LNCAP (cell line): ENCODE results near the gene CKLF.

ENCODE experiments used
- TF ChIP-seq, protein P1 (sequence below): fragments of 450-650 bp; IDR thresholded peaks from 2 replicates; pipeline ENCODE4 v1.5.1; 2017; ENCODE audit warnings: mild to moderate bottlenecking

Gene CKLF

DNA sequence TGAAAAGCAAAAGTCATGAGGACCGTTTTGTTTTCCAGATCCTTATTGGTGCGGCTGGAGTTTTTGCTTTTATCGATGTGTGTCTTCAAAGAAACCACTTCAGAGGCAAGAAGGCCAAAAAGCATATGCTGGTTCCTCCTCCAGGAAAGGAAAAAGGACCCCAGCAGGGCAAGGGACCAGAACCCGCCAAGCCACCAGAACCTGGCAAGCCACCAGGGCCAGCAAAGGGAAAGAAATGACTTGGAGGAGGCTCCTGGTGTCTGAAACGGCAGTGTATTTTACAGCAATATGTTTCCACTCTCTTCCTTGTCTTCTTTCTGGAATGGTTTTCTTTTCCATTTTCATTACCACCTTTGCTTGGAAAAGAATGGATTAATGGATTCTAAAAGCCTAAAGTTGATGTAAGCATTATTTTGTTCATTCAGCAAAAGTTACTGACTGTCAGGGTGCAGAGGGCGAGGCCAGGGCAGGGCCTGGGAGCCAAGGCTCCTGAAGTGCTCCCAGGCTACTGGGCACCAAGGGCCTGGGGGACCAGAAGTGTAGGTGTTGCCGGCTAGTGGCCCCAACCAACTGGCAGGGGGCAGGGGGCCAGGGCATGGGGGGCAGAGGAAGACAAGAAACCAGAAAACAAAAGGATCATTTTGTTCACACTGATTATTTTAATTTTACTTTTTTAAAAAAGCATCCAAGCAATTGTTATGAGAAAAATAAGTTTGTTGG, 35.7 kb downstream of the CKLF start:
- TF ChIP-seq, protein P1, sequence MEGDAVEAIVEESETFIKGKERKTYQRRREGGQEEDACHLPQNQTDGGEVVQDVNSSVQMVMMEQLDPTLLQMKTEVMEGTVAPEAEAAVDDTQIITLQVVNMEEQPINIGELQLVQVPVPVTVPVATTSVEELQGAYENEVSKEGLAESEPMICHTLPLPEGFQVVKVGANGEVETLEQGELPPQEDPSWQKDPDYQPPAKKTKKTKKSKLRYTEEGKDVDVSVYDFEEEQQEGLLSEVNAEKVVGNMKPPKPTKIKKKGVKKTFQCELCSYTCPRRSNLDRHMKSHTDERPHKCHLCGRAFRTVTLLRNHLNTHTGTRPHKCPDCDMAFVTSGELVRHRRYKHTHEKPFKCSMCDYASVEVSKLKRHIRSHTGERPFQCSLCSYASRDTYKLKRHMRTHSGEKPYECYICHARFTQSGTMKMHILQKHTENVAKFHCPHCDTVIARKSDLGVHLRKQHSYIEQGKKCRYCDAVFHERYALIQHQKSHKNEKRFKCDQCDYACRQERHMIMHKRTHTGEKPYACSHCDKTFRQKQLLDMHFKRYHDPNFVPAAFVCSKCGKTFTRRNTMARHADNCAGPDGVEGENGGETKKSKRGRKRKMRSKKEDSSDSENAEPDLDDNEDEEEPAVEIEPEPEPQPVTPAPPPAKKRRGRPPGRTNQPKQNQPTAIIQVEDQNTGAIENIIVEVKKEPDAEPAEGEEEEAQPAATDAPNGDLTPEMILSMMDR = no peak

DNA sequence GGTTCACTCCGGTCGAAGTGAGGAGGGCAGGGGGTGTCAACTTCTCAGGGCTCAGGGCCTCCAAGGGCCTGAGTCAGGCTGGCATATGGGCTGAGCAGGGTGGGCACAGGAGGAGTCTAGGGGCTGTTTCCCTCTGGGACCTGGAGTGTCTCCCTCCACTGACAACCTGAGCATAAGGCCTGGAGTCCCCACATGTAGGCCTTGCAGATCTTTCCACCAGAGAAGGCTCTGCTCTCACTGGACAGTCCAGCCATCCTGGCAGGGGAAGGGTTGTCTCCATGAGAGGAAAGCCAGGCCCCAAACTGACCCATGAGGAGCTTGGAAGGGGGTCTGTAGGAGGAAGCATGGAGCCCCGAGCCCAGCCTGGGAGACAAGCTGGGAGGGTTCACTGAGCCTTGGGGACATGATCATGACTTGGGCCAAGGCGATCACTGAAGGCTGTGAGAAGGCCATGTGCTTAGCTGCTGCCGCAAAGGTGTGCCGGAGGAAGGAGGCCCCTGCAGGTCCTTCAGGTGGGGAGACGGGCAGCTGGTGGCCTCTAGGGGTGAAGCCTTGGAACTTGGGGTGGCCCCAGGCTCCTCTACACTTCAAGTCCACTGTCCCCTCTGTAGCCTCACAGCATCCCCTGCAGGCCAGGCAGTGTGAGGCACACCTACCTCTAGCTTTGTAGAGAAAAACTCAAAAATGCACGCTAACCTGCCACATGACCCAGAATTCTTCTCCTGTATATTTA, 36.8 kb downstream of the CKLF start:
- TF ChIP-seq, protein P1 = no peak

DNA sequence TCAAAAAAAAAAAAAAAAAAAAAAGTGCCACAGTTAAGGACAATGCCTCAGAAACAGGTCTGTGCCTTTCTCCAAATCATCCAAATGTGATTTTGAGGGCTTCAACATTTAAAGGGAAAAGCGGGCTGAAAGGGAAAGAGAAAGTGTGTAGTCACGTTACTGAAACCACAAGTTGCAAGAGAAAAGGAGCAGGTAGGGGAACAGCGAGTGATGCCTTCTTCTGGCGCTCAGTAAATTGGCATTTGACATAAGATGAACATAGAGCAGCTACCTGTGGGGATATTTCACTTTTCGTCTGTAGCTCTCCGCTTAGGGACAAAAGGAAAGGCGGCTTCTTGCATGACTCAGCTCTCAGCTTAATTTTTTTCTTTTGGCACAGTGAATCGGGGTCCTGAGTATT, 37.9 kb downstream of the CKLF start:
- TF ChIP-seq, protein P1 = no peak

DNA sequence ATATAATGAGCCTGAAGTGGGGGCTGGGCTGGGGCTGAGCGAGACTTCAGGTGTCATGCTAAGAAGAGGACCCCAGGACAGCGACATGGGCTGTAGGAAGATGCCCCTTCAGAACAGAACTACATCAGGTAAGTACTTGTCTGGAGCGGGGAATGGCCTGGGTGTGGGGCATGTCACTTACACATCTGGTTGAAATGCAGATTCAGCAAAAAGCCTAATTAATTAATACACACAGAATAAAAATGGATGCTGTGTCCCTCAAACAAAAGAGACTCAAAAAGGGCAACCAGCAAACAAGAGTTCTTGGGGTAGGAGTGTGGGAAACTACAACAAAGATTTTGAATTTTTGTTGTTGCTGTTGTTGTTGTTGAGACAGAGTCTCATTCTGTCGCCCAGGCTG, 38.6 kb downstream of the CKLF start:
- TF ChIP-seq, protein P1 = no peak

DNA sequence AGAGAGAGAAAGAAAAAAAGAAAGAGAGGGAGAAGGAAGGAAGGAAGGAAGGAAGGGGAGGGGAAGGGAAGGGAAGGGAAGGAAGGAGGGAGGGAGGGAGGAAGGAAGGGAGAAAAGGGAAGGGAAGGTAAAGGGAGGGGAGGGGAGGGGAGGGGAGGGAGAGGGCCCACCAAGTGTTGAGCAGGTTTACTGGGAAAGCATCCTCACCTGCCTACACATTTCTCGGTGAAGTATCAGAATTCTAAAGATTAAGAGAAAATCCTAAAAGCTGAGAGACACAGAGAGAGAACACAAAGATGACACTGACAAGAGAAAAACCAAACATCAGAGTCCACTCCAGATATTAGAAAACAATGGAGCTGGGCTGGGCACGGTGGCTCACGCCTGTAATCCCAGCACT, 39.9 kb downstream of the CKLF start:
- TF ChIP-seq, protein P1 = no peak

DNA sequence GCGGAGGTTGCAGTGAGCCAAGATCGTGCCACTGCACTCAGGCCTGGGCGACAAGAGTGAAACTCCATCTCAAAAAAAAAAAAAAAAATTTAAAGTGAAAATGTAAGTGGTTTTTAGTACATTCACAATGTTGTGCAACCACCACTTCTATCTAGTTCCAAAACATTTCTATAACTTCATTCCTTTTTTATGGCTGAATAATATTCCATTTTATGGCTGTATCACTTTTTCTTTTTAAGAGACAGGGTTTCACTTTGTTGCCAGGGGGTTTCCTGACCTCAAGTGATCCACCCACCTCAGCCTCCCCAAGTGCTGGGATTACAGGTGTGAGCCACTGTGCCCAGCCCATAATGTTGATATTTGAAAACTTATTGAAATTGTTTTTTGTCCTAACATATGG, 40.4 kb downstream of the CKLF start:
- TF ChIP-seq, protein P1 = no peak

DNA sequence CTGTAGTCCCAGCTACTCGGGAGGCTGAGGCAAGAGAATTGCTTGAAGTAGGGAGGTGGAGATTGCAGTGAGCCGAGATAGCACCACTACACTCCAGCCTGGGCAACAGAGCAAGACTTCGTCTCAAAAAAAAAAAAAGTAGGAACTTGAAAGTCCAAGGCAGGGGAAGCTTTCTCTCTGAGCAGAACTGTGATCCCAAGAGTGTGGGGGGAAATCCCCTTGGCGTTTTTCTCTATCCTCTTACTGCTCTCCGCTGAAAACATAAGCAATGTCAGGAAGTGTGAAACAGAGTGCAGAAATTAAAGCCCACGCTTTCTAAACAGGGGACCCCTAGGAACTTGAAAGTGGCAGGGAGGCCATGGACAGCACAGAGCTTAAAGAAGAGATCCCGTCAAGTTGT, 42.4 kb downstream of the CKLF start:
- TF ChIP-seq, protein P1 = no peak
